ENCODE results near the gene KCNN1.
"Not testable (repeated sequence)": the region's sequence is repeated elsewhere in the genome, so short reads cannot be mapped to it uniquely, and the experiment has no call there.

The KCNN1 gene

GRCh38 chr19:17969096-17969792 is 2.3 kb downstream of the KCNN1 start:
- no peak for DNase-seq

- no peak for DNase-seq
Measured at GRCh38 chr19:17972230-17972629, 5.3 kb downstream of the KCNN1 start.

- no peak for DNase-seq
Measured at GRCh38 chr19:17973759-17974158, 6.9 kb downstream of the KCNN1 start.

GRCh38 chr19:17974551-17974950 is 7.6 kb downstream of the KCNN1 start:
- DNase-seq: no peak

GRCh38 chr19:17975032-17975431 is 8.1 kb downstream of the KCNN1 start:
- DNase-seq: no peak

GRCh38 chr19:17977021-17977420 is 10.1 kb downstream of the KCNN1 start:
- DNase-seq: no peak

GRCh38 chr19:17977488-17977887 is 10.6 kb downstream of the KCNN1 start:
- DNase-seq: no peak

GRCh38 chr19:17981611-17982010 is 14.7 kb downstream of the KCNN1 start:
- DNase-seq: no peak

- no peak for DNase-seq
Measured at GRCh38 chr19:17982430-17982829, 15.5 kb downstream of the KCNN1 start.

- DNase-seq: no peak
Measured at GRCh38 chr19:17985037-17985818, 18.3 kb downstream of the KCNN1 start.

- DNase-seq: not testable (repeated sequence)
Measured at GRCh38 chr19:17986569-17986968, 19.7 kb downstream of the KCNN1 start.

- DNase-seq: no peak
Measured at GRCh38 chr19:17988161-17988560, 21.3 kb downstream of the KCNN1 start.

GRCh38 chr19:17989425-17990094 is 22.7 kb downstream of the KCNN1 start:
- DNase-seq: no peak

- DNase-seq: no peak
Measured at GRCh38 chr19:17993076-17993813, 26.3 kb downstream of the KCNN1 start.

- DNase-seq: peak; percentile 92
Measured at GRCh38 chr19:17996826-17997316, 30.0 kb downstream of the KCNN1 start.

- DNase-seq: no peak
Measured at GRCh38 chr19:17997969-17998826, 31.3 kb downstream of the KCNN1 start.

GRCh38 chr19:17998827-17999150 is 31.9 kb downstream of the KCNN1 start:
- no peak for DNase-seq

GRCh38 chr19:17999684-18000479 is 33.0 kb downstream of the KCNN1 start:
- DNase-seq: no peak

- DNase-seq: no peak
Measured at GRCh38 chr19:18000480-18000914, 33.6 kb downstream of the KCNN1 start.

- DNase-seq: peak; percentile 87 to 92
Measured at GRCh38 chr19:18000915-18001776, 34.2 kb downstream of the KCNN1 start.

Data from stimulated activated CD4-positive, alpha-beta T cell treated with anti-CD3 and anti-CD28 coated beads, Interleukin-2, amount 100 ng/mL, for 24 hours (primary cell).